OCI-LY7 (cell line): Measurements from ENCODE around the gene FLVCR2.

Experiments used
- EZH2phosphoT487 ChIP-seq: fragments of 200-600 bp; sonication (generic); IDR thresholded peaks from 2 replicates; pipeline ENCODE4 v1.6.1; 2018; ENCODE audit warnings: low read depth, borderline replicate concordance, mild to moderate bottlenecking, mixed run types, antibody characterized with exemption, low read length, moderate library complexity, mixed read lengths
- TF ChIP-seq, protein P1 (sequence below): fragments of 200-600 bp; sonication (generic); conservative IDR thresholded peaks from 2 replicates; pipeline ENCODE4 v1.5.1; 2014; ENCODE audit warnings: mild to moderate bottlenecking, antibody characterized with exemption, low read length, moderate library complexity, mixed read lengths

DNA sequence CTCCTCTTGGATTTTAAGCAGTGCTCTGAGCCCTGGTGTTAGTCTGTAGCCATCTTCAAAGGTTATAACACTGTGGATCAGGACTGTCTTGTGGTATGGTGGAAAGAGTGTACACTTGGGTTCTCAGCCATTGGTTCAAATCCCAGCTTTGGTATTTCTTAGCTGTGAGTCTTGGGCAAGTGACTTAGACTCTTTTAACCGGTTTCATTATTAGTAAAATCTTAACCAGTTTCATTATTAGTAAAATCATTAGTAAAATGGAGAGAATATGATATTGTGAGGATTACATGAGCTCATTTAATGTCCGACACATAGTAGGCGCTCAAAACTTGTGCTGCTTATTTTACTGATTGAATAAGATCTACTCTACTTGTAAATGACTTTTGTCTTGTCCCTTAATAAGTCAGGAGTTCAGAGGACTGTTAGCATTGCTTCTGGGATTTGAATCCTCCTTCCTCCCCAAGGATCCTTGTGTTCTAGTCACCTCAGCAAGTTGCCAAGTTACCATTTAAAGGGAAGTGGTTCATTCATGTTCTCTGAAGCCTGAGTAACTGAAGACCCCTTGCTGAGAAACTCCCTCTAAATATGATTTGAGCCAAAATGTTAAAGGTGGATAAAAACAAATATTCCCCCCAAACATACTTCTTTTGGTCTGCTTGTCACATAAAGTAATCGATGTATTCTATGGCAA lies 95.1 kb downstream of the FLVCR2 start:
- TF ChIP-seq, protein P1, sequence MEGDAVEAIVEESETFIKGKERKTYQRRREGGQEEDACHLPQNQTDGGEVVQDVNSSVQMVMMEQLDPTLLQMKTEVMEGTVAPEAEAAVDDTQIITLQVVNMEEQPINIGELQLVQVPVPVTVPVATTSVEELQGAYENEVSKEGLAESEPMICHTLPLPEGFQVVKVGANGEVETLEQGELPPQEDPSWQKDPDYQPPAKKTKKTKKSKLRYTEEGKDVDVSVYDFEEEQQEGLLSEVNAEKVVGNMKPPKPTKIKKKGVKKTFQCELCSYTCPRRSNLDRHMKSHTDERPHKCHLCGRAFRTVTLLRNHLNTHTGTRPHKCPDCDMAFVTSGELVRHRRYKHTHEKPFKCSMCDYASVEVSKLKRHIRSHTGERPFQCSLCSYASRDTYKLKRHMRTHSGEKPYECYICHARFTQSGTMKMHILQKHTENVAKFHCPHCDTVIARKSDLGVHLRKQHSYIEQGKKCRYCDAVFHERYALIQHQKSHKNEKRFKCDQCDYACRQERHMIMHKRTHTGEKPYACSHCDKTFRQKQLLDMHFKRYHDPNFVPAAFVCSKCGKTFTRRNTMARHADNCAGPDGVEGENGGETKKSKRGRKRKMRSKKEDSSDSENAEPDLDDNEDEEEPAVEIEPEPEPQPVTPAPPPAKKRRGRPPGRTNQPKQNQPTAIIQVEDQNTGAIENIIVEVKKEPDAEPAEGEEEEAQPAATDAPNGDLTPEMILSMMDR = no peak
- no peak for TF ChIP-seq EZH2phosphoT487
